Neural cell (in vitro differentiated cells): Measurements from ENCODE around the gene GALNT8. TPM values are rescaled to one million over a fixed set of nuclear protein-coding genes. Genes with fewer than 3 reads are reported as not detected.

ENCODE experiments used
- H2AFZ ChIP-seq: fragments of 200-600, 300-800 bp; sonication (generic), shearing (Covaris generic); 2 replicates; pipeline ENCODE4 v1.6.0; 2014; ENCODE audit warnings: low read depth, mild to moderate bottlenecking, antibody characterized with exemption, low read length, moderate library complexity
- H3F3A ChIP-seq: fragments of 200-600 bp; shearing (Covaris generic); 2 replicates; pipeline ENCODE4 v1.6.1; 2016; ENCODE audit warnings: mild to moderate bottlenecking, moderate library complexity, mixed read lengths, antibody characterized with exemption, low read length; ENCODE audit not compliant: insufficient read depth, poor library complexity, severe bottlenecking
- H3K27ac ChIP-seq: fragments of 200-600, 300-800 bp; sonication (generic), shearing (Covaris generic); 2 replicates; pipeline ENCODE4 v1.5.1; 2014; ENCODE audit warnings: mild to moderate bottlenecking, low read length, moderate library complexity
- H3K27me3 ChIP-seq: fragments of 300-800, 200-600 bp; sonication (generic), shearing (Covaris generic); 2 replicates; pipeline ENCODE4 v1.6.0; 2014; ENCODE audit warnings: mild to moderate bottlenecking, low read depth, low read length, moderate library complexity; ENCODE audit not compliant: insufficient read depth
- H3K36me3 ChIP-seq: fragments of 300-800, 200-600 bp; sonication (generic), shearing (Covaris generic); 2 replicates; pipeline ENCODE4 v1.5.1; 2014; ENCODE audit warnings: mild to moderate bottlenecking, antibody characterized with exemption, low read length, moderate library complexity; ENCODE audit not compliant: insufficient read depth
- H3K4me2 ChIP-seq: fragments of 300-800, 200-600 bp; sonication (generic), shearing (Covaris generic); 2 replicates; pipeline ENCODE4 v1.6.0; 2014; ENCODE audit warnings: mild to moderate bottlenecking, low read length
- H3K4me3 ChIP-seq: fragments of 300-800, 200-600 bp; sonication (generic), shearing (Covaris generic); 2 replicates; pipeline ENCODE4 v1.5.1; 2014; ENCODE audit warnings: mild to moderate bottlenecking, low read length, moderate library complexity
- H3K79me2 ChIP-seq: fragments of 200-600 bp; shearing (Covaris generic); replicated peaks from 2 replicates; pipeline ENCODE4 v1.6.0; 2014; ENCODE audit warnings: mild to moderate bottlenecking, low read length, moderate library complexity; ENCODE audit not compliant: insufficient read depth
- H3K9ac ChIP-seq: fragments of 300-800, 200-600 bp; sonication (generic), shearing (Covaris generic); 2 replicates; pipeline ENCODE4 v1.6.1; 2016; ENCODE audit warnings: mild to moderate bottlenecking, low read length, mixed read lengths
- H3K9me2 ChIP-seq: fragments of 200-600 bp; shearing (Covaris generic); 2 replicates; pipeline ENCODE4 v1.6.1; 2016; ENCODE audit warnings: mild to moderate bottlenecking, low read length, mixed read lengths; ENCODE audit not compliant: insufficient read depth
- H3K9me3 ChIP-seq: fragments of 200-600, 300-800 bp; sonication (generic), shearing (Covaris generic); 2 replicates; pipeline ENCODE4 v1.6.1; 2016; ENCODE audit warnings: mild to moderate bottlenecking, mixed run types, low read length, moderate library complexity, mixed read lengths
- H4K20me1 ChIP-seq: fragments of 200-600 bp; shearing (Covaris generic); 2 replicates; pipeline ENCODE4 v1.6.1; 2016; ENCODE audit warnings: mild to moderate bottlenecking, mixed run types; ENCODE audit not compliant: insufficient read depth
- EP300 ChIP-seq: fragments of 450-650 bp; conservative IDR thresholded peaks from 2 replicates; pipeline ENCODE4 v1.6.1; 2014; ENCODE audit warnings: antibody characterized with exemption, mild to moderate bottlenecking, moderate library complexity; ENCODE audit not compliant: poor library complexity, severe bottlenecking
- EZH2 ChIP-seq: fragments of 200-600, 300-800 bp; shearing (Covaris generic), sonication (generic); IDR thresholded peaks from 2 replicates; pipeline ENCODE4 v1.6.1; 2014; ENCODE audit warnings: antibody characterized with exemption, low read length, borderline replicate concordance, mild to moderate bottlenecking; ENCODE audit not compliant: insufficient read depth, poor library complexity, severe bottlenecking
- MXI1 ChIP-seq: fragments of 450-650 bp; conservative IDR thresholded peaks from 2 replicates; pipeline ENCODE4 v1.6.1; 2014; ENCODE audit warnings: antibody characterized with exemption, mild to moderate bottlenecking; ENCODE audit not compliant: poor library complexity, severe bottlenecking
- POLR2AphosphoS5 ChIP-seq: IDR thresholded peaks from 2 replicates; pipeline ENCODE4 v1.6.1; 2012
- RAD21 ChIP-seq: fragments of 450-650 bp; conservative IDR thresholded peaks from 2 replicates; pipeline ENCODE4 v1.6.1; 2014; ENCODE audit warnings: antibody characterized with exemption, mild to moderate bottlenecking, moderate library complexity
- REST ChIP-seq: IDR thresholded peaks from 2 replicates; pipeline ENCODE4 v1.6.1; 2012; ENCODE audit warnings: borderline replicate concordance
- SMC3 ChIP-seq: fragments of 450-650 bp; conservative IDR thresholded peaks from 2 replicates; pipeline ENCODE4 v1.6.1; 2014; ENCODE audit warnings: antibody characterized with exemption, mild to moderate bottlenecking, moderate library complexity; ENCODE audit not compliant: poor library complexity
- TAF1 ChIP-seq: IDR thresholded peaks from 2 replicates; pipeline ENCODE4 v1.6.1; 2012; ENCODE audit warnings: low read depth
- polyA plus RNA-seq: library from polyadenylated mRNA; depleted of rRNA; stranded (reverse); fragments of >200 nt; gene quantifications from 2 replicates; pipeline ENCODE4 v1.2.3, GENCODE V29; 2014
- TF ChIP-seq, protein P1 (sequence below): fragments of 450-650 bp; IDR thresholded peaks from 2 replicates; pipeline ENCODE4 v1.5.1; 2014; ENCODE audit warnings: antibody characterized with exemption, mild to moderate bottlenecking, moderate library complexity; ENCODE audit not compliant: poor library complexity, severe bottlenecking

GALNT8 gene
- polyA plus RNA-seq, 1 donor from 2014 or later, result 25.8 TPM

DNA sequence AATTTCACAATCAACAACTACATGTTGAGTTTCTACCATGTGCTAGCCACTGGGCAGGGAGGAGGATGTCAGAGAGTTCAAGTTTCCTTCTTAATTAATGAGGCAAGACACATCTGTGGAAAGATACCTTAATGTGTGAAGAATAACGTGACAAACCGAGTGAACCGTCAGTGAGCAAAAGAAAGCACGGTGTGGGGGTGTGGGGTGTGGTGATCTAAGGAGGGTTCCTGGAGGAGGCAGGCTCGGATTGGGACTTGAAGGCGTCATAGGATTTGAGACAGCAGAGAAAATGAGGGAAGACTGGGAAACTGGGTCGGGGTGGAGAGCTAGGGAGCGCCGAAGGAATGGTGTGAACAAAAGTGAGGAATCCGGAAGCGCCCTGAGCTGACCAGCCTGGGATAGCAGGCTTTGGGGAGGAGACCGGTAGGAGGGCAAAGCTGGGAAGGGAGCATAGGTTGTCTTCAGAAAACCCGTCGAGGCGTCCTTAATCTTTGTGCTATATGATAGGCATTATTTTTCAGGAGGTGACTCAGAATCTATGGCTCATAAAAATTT, 22.3 kb downstream of the GALNT8 start:
- Histone ChIP-seq H3K9ac (no peak overlapping the region), H2AFZ (no peak overlapping the region), H3K9me2 (no peaks in the 10 kb centered on the region), H4K20me1 (no peaks in the 10 kb centered on the region), H3K27ac (no peak overlapping the region), H3K36me3 (no peaks in the 10 kb centered on the region), H3K9me3 (no peaks in the 10 kb centered on the region), H3K4me2 (no peak overlapping the region), H3K27me3 (no peaks in the 10 kb centered on the region), H3K4me3 (no peak overlapping the region), H3F3A (no peaks in the 10 kb centered on the region), H3K79me2 (no peaks in the 10 kb centered on the region)
- TF ChIP-seq TAF1 (no peak), EZH2 (no peak), EP300 (no peak), POLR2AphosphoS5 (no peak), MXI1 (no peak), SMC3 (no peak), RAD21 (no peak), REST (no peak)
- TF ChIP-seq, protein P1, sequence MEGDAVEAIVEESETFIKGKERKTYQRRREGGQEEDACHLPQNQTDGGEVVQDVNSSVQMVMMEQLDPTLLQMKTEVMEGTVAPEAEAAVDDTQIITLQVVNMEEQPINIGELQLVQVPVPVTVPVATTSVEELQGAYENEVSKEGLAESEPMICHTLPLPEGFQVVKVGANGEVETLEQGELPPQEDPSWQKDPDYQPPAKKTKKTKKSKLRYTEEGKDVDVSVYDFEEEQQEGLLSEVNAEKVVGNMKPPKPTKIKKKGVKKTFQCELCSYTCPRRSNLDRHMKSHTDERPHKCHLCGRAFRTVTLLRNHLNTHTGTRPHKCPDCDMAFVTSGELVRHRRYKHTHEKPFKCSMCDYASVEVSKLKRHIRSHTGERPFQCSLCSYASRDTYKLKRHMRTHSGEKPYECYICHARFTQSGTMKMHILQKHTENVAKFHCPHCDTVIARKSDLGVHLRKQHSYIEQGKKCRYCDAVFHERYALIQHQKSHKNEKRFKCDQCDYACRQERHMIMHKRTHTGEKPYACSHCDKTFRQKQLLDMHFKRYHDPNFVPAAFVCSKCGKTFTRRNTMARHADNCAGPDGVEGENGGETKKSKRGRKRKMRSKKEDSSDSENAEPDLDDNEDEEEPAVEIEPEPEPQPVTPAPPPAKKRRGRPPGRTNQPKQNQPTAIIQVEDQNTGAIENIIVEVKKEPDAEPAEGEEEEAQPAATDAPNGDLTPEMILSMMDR, result no peak

DNA sequence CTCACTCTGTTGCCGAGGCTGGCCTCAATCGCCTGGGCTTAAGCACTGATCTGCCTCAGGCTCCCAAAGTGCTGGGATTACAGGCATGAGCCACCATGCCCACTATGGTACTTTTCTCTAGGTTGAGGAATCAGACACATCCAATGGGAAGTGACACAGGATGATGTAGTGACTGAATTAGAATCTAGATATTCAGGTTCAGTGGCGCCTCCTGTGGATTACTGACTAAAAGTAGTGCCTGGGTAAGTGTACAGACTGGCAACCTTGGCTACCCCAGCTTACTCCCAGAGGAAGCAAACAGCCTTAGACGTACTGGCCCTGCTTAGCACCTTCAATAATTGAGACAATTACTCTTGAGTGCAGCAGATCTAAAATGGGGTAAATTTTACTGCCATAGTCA, 22.8 kb downstream of the GALNT8 start:
- H3F3A ChIP-seq, result no peaks in the 10 kb centered on the region
- no peaks in the 10 kb centered on the region for H3K79me2 ChIP-seq
- H3K4me3 ChIP-seq, result no peak overlapping the region
- H3K9me3 ChIP-seq, result no peaks in the 10 kb centered on the region
- H3K27ac ChIP-seq, result no peak overlapping the region
- no peaks in the 10 kb centered on the region for H3K9me2 ChIP-seq
- TF ChIP-seq RAD21 (no peak), EZH2 (no peak), REST (no peak)
- TF ChIP-seq, protein P1, result no peak
- no peak overlapping the region for H3K9ac ChIP-seq
- H2AFZ ChIP-seq, result no peak overlapping the region
- H3K27me3 ChIP-seq, result no peaks in the 10 kb centered on the region
- no peak overlapping the region for H3K4me2 ChIP-seq
- H4K20me1 ChIP-seq, result no peaks in the 10 kb centered on the region
- no peaks in the 10 kb centered on the region for H3K36me3 ChIP-seq
